Tibial nerve (tissue), 3 donors: ENCODE measurements around the gene TANC1.

Source experiments
- POLR2A ChIP-seq, 2 donors: fragments of 450-650 bp; IDR thresholded peaks; one replicate each; pipeline ENCODE4 v1.6.1; 2017; ENCODE audit warnings: antibody characterized with exemption in 2 of 2, mild to moderate bottlenecking in 2 of 2, moderate library complexity in 2 of 2
- TF ChIP-seq, protein P1 (sequence below), 5 experiments: fragments of 200-600 bp in 3 of 5; fragments of 450-650 bp in 2 of 5; sonication (generic) in 3 of 5; IDR thresholded peaks; one replicate each; pipeline ENCODE4 v1.5.1; 2016 to 2019; ENCODE audit warnings: antibody characterized with exemption in 5 of 5, mild to moderate bottlenecking in 3 of 5, moderate library complexity in 2 of 5

DNA sequence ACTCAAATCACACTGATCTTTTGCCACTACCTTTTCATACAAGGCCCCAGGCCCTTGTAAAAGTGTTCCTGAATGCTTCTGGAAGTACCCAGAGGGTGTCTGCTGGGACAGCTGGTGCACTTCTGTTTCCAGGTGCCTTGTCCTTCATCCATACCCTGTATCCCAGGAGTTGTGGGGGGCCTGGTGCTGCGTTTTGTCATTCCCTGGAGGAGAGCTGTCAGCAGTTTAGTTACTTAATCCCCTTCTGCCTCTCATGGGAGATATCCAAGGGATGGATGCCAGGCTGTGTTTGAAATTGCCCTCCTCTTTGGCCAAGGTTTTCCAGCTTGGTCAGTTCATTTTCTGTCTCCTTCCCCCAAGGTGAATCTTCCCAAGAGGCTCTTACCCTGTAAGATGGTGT lies 159.8 kb downstream of the TANC1 start:
- TF ChIP-seq POLR2A (IDR thresholded peaks at IDR 0.05) = no peak
- TF ChIP-seq, protein P1, sequence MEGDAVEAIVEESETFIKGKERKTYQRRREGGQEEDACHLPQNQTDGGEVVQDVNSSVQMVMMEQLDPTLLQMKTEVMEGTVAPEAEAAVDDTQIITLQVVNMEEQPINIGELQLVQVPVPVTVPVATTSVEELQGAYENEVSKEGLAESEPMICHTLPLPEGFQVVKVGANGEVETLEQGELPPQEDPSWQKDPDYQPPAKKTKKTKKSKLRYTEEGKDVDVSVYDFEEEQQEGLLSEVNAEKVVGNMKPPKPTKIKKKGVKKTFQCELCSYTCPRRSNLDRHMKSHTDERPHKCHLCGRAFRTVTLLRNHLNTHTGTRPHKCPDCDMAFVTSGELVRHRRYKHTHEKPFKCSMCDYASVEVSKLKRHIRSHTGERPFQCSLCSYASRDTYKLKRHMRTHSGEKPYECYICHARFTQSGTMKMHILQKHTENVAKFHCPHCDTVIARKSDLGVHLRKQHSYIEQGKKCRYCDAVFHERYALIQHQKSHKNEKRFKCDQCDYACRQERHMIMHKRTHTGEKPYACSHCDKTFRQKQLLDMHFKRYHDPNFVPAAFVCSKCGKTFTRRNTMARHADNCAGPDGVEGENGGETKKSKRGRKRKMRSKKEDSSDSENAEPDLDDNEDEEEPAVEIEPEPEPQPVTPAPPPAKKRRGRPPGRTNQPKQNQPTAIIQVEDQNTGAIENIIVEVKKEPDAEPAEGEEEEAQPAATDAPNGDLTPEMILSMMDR (IDR thresholded peaks at IDR 0.05) = no peak
